Stimulated activated CD4-positive, alpha-beta T cell treated with anti-CD3 and anti-CD28 coated beads, Interleukin-4, amount 100 ng/mL, for 24 hours (primary cell): ENCODE measurements around the gene CNPY3.
"Not testable (repeated sequence)": the region's sequence is repeated elsewhere in the genome, so short reads cannot be mapped to it uniquely, and the experiment has no call there.

Experiments used
- DNase-seq: peaks from one replicate; pipeline ENCODE4 v3.0.0-alpha.2; 2020

The CNPY3 gene

GRCh38 chr6:42916288-42916687 lies 13.0 kb upstream of the CNPY3 start:
- no peak for DNase-seq

- no peak for DNase-seq
Measured at GRCh38 chr6:42921801-42922200, 7.5 kb upstream of the CNPY3 start.

GRCh38 chr6:42923666-42924065 lies 5.6 kb upstream of the CNPY3 start:
- DNase-seq, result no peak

- no peak for DNase-seq
Measured at GRCh38 chr6:42925248-42925857, 3.9 kb upstream of the CNPY3 start.

GRCh38 chr6:42929821-42930360 lies 611 bp downstream of the CNPY3 start:
- peak; percentile 69 for DNase-seq

GRCh38 chr6:42932412-42932811 lies 3.1 kb downstream of the CNPY3 start:
- DNase-seq, result no peak

- no peak for DNase-seq
Measured at GRCh38 chr6:42933205-42933604, 3.9 kb downstream of the CNPY3 start.

- no peak for DNase-seq
Measured at GRCh38 chr6:42935322-42935721, 6.0 kb downstream of the CNPY3 start.

- DNase-seq, result no peak
Measured at GRCh38 chr6:42936398-42936797, 7.1 kb downstream of the CNPY3 start.

GRCh38 chr6:42937548-42938427 lies 8.5 kb downstream of the CNPY3 start:
- DNase-seq, result no peak

GRCh38 chr6:42938428-42938796 lies 9.1 kb downstream of the CNPY3 start:
- no peak for DNase-seq

- no peak for DNase-seq
Measured at GRCh38 chr6:42938987-42939809, 9.9 kb downstream of the CNPY3 start.

- no peak for DNase-seq
Measured at GRCh38 chr6:42939810-42940167, 10.5 kb downstream of the CNPY3 start.

- no peak for DNase-seq
Measured at GRCh38 chr6:42940493-42941045, 11.3 kb downstream of the CNPY3 start.

- not testable (repeated sequence) for DNase-seq
Measured at GRCh38 chr6:42941356-42941755, 12.1 kb downstream of the CNPY3 start.

GRCh38 chr6:42942444-42942843 lies 13.2 kb downstream of the CNPY3 start:
- no peak for DNase-seq

GRCh38 chr6:42947950-42948349 lies 18.7 kb downstream of the CNPY3 start:
- no peak for DNase-seq

- DNase-seq, result no peak
Measured at GRCh38 chr6:42952389-42952788, 23.1 kb downstream of the CNPY3 start.

GRCh38 chr6:42954405-42954804 lies 25.1 kb downstream of the CNPY3 start:
- DNase-seq, result not testable (repeated sequence)

GRCh38 chr6:42958125-42958524 lies 28.8 kb downstream of the CNPY3 start:
- no peak for DNase-seq

- DNase-seq, result no peak
Measured at GRCh38 chr6:42959917-42960242, 30.6 kb downstream of the CNPY3 start.

- DNase-seq, result peak; percentile 27
Measured at GRCh38 chr6:42960243-42961019, 31.2 kb downstream of the CNPY3 start, which contains the start of gene GNMT. TSS of gene GNMT (plus strand) at chr6:42960754. CDS start at chr6:42960768, 14 bp downstream.
